GM08714 (cell line): ENCODE measurements around the gene COMMD9.
"Not testable (repeated sequence)": the region's sequence is repeated elsewhere in the genome, so short reads cannot be mapped to it uniquely, and the experiment has no call there.

Source experiments
- H3K4me3 ChIP-seq: fragments of 200-500 bp; sonication (Bioruptor generic); 2 replicates; pipeline ENCODE4 v1.5.1; 2014; ENCODE audit warnings: mild to moderate bottlenecking, low read length, inconsistent platforms
- ZNF274 ChIP-seq: IDR thresholded peaks from 2 replicates; pipeline ENCODE4 v1.6.1; 2012; ENCODE audit warnings: mild to moderate bottlenecking, low read depth, low read length

The COMMD9 gene

DNA sequence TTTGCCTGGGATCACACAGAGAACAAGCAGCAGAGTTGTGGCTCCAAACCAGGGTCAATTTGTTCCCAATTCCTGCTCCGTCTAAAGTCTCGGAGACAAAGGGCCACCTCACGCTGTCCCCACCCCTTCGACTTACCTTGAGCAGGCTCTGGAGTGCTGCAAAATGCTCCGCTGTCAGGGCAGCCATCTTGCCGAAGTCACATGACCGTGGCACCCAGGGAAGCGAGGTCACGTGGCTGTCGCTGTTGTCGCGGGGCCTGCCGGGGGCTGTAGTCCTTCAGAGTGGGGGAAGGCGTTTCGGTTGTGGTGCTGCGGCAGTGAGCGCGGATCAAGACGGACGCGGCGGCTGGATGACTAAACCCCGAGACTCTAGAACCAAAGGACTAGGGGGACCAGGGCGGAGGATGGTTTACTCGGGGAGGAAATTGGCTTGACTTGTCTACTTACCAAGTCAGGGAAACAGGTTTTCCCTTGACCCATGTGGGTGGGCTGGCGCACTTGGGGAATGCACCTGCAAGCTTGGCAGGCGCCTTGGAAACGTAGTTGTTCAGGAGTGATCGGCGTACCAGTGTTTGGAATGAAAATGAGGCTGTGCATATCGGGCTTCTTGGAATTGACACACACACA, at the start of gene COMMD9:
COMMD9 (minus strand) TSS at position 199 of the 627 bp plus-strand sequence; CDS start at position 187, 12 bp downstream.
- peak within 1 kb of the TSS; percentile 95 for H3K4me3 ChIP-seq
- TF ChIP-seq ZNF274 = no peak

DNA sequence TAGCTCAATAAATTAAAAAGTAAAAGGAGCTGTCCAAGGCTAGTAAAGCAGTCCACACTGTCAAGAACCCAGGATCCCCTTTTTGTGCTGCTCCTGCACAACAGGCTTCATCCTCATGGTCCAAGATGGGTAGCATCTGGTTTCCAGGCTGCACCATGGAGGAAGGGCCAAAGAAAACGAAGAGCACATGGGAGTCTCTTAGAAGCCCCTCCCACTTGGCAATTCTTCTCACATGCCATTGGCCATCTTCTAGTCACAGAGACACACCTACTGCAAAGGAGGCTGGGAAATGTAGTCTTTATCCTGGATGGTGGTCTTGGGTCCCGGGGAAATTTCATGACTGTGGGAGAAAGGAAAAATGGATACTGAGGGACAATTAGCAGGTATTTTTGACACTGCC, 44.7 kb upstream of the COMMD9 start:
- H3K4me3 ChIP-seq = no peak overlapping the region
- no peak for TF ChIP-seq ZNF274

DNA sequence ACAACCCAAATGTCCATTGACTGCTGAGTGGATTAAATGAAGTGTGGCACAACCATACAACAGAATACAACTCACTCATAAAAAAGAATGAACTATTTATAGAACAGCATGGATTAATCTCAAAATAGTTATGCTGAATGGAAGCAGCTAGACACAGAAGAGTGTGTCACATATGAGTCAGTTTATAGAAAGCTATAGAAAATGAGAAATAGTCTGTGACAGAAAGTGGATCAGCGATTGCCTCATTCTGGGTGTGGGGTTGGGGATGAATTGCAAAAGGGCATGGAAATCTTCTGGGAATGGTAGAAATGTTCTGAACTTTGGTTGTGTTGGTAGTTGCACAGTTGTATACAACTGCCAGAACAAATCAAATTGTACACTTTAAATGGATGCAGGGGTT, 44.2 kb upstream of the COMMD9 start:
- TF ChIP-seq ZNF274 = no peak

DNA sequence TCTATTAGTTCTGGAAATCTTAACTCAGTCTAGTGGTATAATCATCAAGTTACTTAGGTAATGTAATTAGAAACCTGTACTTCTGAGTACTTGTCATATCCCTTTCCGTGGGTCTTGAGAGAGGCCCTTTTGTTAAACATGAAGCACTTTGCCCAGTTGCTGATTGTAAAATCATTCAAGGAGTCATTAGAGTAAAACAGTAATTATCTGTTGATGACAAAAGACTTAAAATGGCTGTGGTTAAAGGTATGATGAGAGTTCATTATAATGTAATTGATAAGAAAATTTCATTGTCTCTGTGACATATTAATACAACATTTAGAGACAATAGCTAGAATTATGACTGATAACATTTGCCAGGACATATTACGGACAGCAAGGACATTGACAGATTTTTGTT, 41.2 kb upstream of the COMMD9 start:
- no peak for TF ChIP-seq ZNF274

More for the DNA sequence above, 44.2 kb upstream of the COMMD9 start:
- no peak overlapping the region for H3K4me3 ChIP-seq

DNA sequence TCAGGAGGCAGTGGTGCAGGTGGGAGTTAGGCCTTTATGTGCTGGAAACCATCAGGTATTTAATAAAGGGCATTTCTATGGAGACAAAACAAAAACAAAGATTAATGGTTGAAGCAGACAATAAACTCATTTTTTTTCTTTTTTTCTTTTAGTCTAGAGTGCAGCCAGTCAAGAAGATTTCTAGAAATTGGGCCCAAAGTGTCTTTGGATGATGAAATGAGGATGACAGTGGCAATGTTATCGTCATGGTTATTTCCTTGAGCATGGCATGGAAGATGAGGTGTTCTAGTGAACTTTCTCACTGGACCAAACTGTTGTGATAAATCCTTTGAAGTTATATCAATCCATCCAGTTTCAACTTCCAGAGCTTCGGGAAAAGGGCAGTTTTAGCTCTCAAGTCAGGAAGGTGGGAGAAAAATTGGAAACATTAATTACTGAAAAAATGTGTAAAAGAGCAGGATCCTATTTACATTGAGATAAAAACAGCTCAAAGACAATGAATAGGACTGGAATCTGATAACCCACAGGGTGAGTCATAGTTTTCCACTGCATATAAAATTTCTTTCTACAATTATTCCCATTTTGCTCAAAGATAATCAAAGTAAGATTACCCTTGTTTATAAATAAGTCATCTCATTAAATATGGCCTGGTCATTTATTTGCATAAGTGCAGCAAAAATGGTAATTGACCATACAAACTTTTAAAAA, 39.9 kb upstream of the COMMD9 start:
- H3K4me3 ChIP-seq = no peak overlapping the region
- TF ChIP-seq ZNF274 = no peak

More for the DNA sequence above, 41.2 kb upstream of the COMMD9 start:
- H3K4me3 ChIP-seq = no peak overlapping the region

DNA sequence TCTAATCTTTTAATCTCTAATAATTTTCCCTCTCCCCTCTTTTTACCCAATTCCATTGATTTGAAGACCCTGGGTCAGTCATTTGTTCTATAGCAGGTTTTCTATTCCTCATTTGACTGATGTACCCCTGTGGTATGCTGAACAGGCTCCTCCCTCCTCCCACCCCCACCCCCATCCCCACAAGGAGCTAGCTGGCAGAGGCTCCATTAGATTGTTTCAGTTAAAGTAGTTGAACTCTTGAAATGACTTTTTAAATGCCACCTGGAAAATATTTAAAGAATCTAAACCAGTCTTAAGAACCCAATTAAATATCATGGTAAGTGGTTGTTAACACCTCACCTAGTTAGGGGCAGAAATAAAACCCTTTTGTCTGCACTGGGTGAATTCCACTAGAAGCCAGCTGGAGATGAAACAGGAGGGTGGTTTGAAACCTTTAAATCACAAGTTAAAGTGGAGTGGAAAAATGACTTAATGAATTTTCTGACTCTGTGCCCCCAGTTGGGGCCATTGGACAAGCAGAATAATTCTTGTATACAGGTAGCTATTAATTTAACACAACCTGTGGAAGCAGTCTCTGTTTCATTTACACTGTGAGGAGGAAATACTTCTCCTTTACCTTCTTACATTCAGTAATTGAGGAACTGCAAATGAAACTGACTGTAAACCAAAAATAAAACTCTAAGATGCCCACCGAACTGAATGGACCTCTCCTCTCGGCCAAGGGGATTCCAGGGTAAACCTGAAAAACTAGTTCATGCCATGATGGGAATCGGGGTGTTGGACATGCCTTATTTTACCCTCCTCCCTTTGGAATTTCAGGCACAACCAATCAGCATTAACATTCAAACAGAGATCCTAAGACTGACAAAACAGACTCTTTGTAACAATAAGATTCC, 37.5 kb upstream of the COMMD9 start:
- H3K4me3 ChIP-seq = no peak overlapping the region
- TF ChIP-seq ZNF274 = no peak

DNA sequence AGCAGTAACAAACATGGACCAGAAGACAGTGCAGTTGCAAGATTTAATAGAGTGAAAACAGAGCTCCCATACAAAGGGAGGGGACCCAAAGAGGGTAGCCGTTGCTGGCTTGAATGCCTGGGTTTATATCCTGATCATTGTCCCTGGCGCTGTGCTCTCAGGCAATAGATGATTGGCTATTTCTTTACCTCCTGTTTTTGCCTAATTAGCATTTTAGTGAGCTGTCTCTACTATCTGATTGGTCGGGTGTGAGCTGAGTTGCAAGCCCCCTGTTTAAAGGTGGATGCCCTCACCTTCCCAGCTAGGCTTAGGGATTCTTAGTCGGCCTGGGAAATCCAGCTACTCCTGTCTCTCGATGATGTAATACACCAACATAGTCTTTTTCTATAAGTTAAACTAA, 36.2 kb upstream of the COMMD9 start:
- not testable (repeated sequence) for H3K4me3 ChIP-seq

DNA sequence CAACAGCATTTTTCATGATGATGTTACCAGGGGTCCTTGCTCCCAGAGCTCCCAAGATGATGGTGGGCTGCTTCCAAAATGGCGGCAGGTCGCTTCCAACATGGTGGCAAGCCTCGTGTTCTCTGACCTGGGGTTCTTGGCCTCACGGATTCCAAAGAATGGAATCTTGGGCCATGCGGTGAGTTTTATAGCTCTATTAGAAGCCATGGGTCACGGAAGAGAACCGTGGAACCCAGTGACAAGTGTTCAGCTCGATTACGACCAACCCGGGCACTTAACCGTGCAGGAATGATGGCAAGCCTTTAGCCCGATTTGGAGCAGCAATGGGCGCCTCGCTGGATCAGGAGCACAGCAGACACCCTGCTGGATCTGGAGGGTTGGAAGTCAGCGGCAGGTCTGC, 35.7 kb upstream of the COMMD9 start:
- not testable (repeated sequence) for H3K4me3 ChIP-seq

DNA sequence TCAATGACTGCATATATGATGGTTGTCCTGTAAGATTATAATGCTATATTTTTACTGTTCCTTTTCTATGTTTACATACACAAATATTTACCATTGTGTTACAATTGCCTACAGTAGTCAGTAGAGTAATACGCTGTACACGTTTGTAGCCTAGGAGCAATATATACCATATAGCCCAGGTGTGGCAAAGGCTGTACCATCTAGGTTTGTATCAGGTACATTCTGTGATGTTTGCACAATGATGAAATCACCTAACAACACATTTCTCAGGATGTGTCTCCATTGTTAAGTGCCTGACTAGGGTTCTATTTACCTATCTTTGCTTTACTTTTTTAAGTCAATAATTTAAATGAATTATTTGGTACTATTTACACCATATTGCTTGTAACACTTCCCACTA, 28.8 kb upstream of the COMMD9 start:
- no peak for TF ChIP-seq ZNF274
- no peak overlapping the region for H3K4me3 ChIP-seq

DNA sequence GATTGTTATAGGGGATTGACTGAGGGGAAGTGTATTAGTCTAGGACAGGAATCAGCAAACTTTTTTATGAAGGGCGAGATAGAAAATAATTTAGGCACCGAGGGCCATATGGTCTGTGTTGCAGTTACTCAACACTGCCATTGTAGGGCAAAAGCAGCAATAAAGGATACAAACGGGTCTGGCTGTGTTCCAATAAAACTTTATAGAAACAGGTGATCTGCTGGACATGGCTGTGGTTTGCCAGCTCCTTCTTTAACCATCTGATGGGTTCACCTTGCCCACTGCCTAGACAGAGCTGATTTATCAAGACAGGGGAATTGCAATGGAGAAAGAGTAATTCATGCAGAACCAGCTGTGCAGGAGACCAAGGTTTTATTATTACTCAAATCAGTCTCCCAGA, 26.8 kb upstream of the COMMD9 start:
- H3K4me3 ChIP-seq = no peak overlapping the region
- no peak for TF ChIP-seq ZNF274

DNA sequence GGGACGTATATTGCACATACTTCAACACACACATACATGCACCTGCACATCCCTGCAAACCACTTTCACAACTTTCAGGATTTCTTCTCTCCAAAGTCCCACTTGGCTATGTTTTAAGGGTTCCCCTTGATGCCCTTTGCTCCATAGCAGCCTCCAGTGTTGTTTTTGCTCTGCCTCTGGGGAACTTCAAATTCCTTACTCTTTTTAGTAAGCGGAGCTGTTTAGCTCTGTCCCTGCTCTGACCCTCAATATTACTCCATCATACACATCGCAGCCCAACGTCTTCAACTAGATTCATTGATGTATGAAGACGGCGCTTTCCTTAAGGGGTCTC, 25.2 kb upstream of the COMMD9 start:
- H3K4me3 ChIP-seq = no peak overlapping the region; the same call in 1 of the 2 replicates
- no peak for TF ChIP-seq ZNF274

DNA sequence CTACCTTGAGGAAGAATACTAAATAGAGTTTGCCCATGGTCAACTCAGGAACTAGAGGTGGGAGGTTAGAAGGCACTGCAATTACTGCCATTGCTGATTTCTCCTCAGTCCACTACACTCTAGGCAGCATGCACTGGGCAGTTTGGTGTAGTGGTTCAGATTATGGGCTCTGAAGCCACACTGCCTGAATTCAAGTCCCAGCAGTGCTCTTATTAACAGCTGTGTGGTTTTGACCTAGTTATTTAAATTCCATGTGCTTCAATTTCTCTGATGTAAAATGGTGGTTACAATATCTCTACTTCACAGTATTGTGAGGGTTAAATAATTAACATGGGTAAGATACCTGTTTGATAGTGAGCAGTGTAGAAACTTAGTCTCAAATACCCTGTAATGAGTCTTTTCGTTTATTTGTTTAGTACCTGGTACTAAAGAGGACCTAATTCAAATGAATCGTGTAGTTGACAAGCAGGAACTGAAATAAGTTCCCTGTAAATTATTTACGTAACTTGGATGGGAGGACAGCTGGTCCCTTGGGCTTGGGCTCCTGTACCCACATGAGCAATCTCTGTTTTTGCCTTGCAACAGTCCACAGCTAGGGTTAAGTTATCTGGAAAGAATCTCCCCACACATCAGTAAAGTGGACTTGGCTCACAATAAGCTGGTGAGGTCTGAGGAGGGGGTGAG, 24.7 kb upstream of the COMMD9 start:
- no peak for TF ChIP-seq ZNF274

DNA sequence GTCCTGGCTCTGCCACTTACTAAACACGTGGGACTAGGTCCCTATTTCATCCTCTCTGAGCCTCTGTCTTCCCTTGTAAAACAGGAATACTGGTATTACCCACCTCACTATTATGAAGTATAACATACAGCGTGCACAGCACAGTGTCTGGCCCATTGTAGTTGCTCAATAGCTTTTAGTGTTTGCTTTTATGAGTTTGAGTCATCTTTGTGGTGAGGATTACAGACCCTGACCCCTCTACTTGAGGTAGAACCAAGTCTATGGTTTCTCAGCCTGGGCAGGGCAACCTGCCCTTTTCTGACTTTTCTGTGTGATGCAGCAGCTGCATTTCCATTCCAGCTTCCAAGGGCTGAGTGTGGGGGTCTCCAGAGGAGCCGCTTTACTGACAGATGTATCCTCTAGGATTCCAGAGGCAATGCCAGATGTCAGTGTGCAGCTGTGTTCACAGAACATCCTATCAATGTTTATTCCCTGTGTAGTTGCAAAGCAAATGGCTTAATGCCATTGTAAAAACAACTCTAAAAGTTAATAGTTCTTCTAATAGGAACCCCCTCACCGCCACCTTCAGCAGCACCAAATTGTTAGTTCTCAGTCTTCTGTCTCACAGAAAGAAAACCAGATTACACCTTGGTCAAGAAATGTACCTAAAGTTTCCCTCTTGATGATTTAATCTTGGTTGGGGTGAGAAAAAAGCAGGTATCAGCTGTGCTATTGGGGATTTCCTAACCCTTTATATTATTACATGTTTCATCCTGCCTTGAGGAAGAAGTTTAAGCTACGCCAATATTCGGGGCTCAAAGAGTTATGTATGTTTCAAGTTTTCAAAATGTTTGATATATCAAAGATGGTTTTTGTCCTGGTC, 23.6 kb upstream of the COMMD9 start:
- no peak overlapping the region for H3K4me3 ChIP-seq
- TF ChIP-seq ZNF274 = no peak

More for the DNA sequence above, 24.7 kb upstream of the COMMD9 start:
- no peak overlapping the region; the same call in 1 of the 2 replicates for H3K4me3 ChIP-seq
